Caki2 (cell line): ENCODE data around the gene SLC9A1. TPM values are rescaled to one million over a fixed set of nuclear protein-coding genes. Genes with fewer than 3 reads are reported as not detected.
A peak's percentile ranks its signal among the peaks of the same experiment; 100 is the strongest.
"Not testable (repeated sequence)": the region's sequence is repeated elsewhere in the genome, so short reads cannot be mapped to it uniquely, and the experiment has no call there.

Experiments used
- DNase-seq: peaks from one replicate; pipeline ENCODE4 v3.0.0-alpha.2; 2015; ENCODE audit warnings: low read depth
- in situ Hi-C: cut with HindIII; loops from 2 replicates; pipeline ENCODE4 v1.10.0; 2016; ENCODE audit warnings: low sequenced_read_pairs, low pct_unique_long_range_greater_than_20kb, mixed read lengths
- total RNA-seq: library from RNA; depleted of rRNA; stranded (reverse); fragments of >200 nt; shearing (Covaris generic); gene quantifications from 2 replicates; pipeline ENCODE4 v1.2.3, GENCODE V29; 2014; ENCODE audit warnings: low replicate concordance; rRNA removed

SLC9A1 gene
- total RNA-seq, result 2.9 and 4.3 TPM in 2 replicates

DNA sequence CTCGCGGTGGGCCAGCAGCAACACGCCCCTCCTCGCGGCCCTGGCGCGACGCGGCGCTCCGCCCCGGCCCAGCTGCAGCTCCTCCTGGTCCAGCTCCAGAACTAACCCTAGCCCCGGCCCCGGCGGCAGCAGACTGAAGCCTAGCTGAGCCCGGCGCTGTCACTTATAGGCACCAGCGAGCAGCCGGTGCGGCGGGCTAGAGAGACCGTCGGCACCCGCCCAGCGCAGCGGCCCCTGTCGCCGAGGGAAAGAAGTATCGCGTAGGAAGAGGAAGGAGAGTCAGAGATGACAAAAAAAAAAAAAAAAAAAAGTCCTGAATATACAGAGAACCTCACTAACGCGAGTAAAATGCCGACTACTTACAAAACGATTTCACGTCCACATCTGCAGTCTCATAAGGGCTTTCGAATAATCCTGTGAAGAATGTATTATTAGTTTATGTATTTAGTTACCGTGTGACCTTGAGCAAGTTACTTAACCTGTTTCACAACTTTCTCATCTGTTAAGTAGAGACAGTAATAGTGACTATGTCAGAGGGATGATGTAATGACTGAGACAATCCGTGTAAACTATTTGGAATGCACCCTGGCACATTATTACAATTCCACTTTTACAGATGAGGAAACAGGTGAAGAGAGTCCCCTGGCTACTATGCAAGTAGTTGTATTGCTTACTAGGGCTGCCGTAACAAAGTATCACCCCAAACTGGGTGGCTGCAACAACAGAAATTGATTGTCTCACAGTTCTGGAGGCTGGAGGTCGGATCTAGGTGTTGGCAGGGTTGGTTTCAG is at the start of gene SLC9A1:
Gene SLC9A1 (minus strand): TSS at position 135 of the 791 bp plus-strand sequence. CDS start 791 bp downstream, outside the sequence.
- in situ Hi-C loops, result no loop called here

DNA sequence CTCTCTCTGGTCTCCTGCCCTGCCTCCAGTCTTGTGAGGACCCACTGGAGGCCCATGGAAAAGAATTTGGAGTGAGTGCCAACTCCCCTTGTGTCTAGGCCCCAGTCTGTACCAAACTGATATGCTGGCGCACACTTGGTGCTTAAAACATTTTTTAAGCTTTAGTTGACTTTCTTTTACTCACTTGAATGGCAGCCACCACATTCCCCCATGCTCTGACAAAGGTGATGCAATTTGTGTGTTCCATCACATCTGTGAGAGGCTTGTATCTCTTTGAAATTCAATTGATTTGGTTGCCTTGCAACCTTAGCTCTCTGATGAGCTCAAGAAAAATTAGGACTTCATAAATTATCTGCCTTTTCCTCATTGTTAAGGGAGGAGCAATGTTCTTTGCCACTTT is 49.0 kb upstream of the SLC9A1 start:
- no peak for DNase-seq
- in situ Hi-C loops, result no loop called here

More for the DNA sequence above, at the start of gene SLC9A1:
- peak; percentile 90 for DNase-seq

DNA sequence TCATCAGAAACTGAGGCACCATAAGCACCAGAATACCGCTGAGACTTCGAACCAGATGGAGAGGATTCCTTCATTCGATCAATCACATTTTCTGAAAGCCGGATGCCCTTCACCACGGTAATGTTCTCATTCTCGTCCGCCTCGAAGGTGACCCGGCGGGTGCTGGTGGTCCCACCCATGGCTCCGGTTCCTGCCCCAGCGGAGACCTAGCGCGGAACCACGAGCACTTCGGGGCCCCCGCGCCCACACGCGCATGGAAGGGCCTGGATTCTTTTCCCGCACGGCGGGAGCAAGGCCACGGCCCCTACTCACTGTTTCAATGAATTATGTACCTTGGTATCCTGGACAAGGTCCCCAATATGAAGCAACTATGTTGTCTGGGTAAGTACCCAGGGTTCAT is 46.4 kb upstream of the SLC9A1 start:
- in situ Hi-C loops, result no loop called here
- no peak for DNase-seq

DNA sequence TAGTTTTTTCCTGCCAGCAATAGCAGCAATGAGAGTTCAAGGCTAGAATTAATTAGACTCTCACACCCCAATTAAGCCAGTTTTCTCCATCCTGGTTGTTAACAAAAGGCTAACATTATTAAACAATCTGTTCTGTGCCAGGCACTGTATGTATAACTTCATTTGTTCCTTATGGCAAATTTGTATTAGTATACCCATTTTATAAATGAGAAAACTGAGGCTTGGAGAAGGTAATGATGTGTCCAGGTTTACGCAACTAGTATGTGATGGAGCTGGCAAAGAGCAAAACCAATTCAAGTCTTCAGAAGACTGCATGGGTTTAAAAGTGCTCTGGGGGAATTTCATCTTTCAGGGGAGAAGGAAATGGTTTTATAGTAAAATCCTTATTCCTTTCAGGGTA is 38.3 kb upstream of the SLC9A1 start:
- no peak for DNase-seq
- in situ Hi-C loops, result no loop called here

DNA sequence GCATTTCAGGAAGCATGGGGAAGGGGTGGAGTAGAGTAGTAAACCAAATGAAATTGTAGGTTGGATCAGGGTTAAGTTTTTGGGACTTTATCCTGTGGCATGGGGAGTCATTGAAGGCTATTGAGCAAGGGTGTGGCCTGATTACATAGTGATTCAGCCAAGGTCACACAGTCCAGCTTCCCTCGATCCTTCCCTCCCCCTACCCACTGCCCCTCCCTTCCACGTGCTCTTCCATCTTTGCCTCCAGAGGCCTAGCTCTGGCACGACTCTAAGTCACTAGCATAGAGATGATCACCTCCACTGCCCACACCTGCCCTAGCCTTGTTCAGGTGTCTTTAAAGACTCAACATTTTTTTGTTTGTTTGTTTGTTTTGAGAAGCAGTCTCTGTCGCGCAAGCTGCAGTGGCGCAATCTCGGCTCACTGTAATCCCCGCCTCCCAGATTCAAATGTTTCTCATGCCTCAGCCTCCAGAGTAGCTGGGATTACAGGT is 37.2 kb upstream of the SLC9A1 start:
- in situ Hi-C loops, result no loop called here
- peak; percentile 26 for DNase-seq

DNA sequence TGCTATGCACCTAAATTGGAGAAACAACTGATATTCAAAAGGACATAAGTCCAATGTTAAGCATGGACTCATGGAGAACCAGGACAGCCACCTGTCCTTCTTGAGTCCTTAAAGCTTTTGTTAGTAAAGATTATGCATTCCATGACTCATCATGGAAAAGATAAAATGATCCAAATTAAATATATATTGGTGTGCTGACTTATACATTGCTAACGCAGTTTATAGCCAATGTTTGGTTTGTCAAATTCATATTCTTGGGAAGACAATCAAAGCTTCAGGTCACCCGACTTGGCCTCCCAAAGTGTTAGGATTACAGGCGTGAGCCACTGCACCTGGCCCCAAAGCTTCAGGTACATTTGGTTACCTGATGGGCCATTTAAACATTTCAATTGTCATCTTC is 29.7 kb upstream of the SLC9A1 start:
- DNase-seq, in situ Hi-C loops: not testable (repeated sequence)

DNA sequence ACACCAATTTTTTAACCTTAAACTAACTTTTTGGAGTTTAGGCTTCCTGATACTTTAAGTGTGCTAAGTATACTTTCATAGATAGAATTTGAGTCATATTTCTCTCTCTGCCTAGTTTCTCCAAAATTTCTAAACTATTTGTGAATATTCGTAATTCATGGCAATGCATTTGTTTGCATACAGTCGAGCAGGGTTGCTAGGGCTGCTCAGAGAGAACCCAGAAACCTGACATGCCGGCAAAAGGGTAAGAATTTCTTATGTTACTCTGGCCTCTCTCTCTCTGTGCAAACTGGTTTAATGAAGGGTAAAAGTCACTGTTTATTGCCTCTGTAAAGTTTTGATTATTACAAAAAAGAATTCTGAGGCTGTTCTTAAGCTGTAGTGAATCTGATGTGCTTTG is 25.1 kb upstream of the SLC9A1 start:
- in situ Hi-C loops, result no loop called here
- DNase-seq, result no peak

DNA sequence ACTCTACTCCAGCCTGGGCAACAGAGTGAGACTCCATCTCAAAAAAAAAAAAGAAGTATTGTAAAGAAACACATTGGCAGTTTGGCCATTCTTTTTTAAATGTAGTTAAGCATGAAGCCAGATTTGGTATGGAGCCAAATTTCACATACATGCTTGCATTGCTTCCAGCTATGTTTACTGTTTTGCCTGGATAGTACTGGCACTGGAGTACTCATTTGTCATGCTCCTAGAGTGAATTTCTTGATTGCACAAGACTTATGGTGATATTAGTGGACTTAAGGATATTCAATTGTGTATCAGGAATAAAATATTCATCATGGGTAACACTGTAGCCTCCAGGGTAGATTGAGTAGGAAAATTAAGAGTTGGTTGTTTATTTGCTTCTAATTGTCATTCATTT is 24.5 kb upstream of the SLC9A1 start:
- no peak for DNase-seq
- in situ Hi-C loops, result no loop called here

DNA sequence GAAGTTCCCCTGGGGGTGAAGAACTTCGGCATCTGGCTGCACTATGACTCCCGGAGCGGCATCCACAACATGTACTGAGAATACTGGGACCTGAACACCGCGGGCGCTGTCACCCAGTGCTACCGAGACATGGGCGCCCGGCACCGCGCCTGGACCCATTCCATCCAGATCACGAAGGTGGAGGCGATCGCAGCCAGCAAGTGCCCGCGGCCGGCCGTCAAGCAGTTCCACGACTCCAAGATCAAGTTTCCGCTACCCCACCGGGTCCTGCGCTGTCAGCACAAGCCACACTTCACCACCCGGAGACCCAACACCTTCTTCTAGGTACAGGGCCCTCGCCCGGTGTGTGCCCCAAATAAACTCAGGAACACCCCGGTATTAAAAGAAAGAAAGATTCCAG is 22.0 kb upstream of the SLC9A1 start:
- DNase-seq, result no peak
- in situ Hi-C loops, result no loop called here

DNA sequence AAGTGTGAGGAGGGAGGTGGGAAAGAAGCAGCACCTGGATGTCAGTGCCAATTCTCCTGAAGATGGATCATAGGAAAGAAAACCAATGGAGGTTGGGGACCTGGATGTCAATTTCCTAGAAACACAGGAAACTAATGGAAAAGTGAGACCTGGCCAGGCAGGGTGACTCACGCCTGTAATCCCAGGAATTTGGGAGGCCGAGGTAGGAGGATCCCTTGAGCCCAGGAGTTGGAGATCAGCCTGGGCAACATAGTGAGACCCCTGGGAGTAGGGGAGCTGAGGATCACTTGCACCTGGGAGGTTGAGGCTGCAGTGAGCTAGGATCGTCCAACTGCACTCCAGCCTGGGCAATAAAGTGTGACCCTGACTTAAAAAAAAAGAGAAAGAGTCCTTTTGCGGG is 21.4 kb upstream of the SLC9A1 start:
- in situ Hi-C loops, result no loop called here
- no peak for DNase-seq

DNA sequence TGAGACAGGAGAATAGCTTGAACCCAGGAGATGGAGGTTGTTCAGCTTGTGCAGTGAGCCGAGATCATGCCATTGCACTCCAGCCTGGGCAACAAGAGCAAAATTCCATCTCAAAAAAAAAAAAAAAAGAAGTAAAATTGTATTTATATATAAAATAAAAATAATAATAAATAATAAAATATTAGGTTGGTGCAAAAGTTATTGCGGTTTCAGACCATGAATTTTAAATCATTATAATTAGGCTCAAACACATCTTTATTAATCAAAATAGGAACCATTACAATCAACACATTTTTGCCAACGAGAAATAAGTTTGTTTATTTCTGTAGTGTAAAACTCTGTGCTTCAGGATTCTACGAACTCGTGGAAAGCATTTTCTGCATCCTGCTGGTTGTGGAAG is 18.1 kb upstream of the SLC9A1 start:
- in situ Hi-C loops, result not testable (repeated sequence)

DNA sequence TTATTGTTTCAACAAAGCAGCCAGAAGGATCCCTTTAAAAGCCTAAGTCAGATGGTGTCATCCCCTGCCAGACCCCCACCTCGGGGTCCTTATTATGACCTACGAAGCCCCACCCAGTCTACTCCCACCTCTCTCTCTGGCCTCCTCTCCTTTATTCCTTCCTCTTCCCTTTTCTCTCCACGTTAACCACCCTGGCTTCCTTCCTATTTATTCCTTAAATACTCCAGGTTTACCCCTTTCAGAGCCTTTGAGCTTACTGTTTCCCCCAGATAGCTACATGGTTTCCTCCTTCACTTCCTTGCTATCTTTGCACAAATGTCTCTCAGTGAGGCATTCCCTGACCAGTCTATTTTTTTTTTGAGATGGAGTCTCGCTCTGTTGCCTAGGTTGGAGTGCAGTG is 12.0 kb upstream of the SLC9A1 start:
- DNase-seq, result no peak
- in situ Hi-C loops, result no loop called here

More for the DNA sequence above, 18.1 kb upstream of the SLC9A1 start:
- DNase-seq, result not testable (repeated sequence)

DNA sequence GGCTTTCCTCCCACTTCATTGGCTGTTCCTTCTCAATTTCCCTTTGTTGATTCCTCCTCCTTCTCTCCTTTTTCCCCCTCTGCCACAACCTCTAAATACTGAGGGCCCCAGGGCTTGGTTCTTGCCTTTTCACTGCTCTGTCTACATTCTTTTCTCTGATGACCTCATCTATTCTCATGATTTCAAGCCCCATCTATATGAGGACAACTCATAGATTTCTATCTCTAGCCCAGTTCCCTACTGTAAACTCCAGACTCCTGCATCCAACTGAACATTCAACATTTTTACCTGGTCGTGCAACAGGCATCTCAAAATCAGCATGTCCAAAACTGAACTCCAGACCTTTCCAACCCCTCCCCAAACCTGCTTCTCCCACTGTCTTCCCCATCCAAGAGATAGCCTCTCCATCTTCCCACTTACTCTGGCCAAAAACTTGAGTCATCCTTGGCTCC is 11.5 kb upstream of the SLC9A1 start:
- no peak for DNase-seq
- in situ Hi-C loops, result no loop called here

DNA sequence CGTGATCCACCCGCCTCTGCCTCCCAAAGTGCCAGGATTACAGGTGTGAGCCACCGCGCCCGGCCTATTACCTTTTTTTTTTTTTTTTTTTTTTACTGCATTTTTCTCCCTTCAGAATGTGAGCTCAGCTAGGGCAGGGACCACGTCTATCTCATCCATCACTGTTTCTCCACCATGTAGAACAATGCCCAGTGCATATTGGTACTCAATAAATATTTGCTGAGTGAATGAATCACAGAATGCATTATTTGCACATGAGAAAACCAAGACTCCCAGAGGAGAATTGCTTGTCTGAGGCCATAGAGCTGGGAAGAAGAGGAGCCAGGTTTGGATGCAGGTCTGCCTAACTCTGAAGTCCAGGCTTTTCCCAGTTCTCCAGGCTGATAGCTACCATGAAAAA is 8.2 kb upstream of the SLC9A1 start:
- DNase-seq, result no peak
- in situ Hi-C loops, result no loop called here

DNA sequence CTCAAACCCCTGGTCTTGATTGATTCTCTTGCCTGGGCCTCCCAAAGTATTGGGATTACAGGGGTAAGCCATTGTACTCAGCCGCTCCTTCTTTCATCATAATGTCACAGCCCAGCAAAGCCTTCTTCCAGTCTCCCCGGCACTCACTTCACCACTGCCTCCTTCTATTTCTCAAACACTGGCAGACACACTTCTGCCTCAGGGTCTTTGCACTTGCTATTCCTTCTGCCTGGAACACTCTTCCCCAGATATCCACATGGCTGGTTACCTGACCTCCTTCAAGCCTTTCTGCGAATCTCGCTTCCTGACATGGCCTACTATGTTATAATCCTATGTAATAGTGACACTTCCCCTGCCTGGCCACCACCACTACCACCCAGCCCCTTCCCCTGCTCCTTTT is 7.2 kb upstream of the SLC9A1 start:
- DNase-seq, result no peak
- in situ Hi-C loops, result no loop called here

DNA sequence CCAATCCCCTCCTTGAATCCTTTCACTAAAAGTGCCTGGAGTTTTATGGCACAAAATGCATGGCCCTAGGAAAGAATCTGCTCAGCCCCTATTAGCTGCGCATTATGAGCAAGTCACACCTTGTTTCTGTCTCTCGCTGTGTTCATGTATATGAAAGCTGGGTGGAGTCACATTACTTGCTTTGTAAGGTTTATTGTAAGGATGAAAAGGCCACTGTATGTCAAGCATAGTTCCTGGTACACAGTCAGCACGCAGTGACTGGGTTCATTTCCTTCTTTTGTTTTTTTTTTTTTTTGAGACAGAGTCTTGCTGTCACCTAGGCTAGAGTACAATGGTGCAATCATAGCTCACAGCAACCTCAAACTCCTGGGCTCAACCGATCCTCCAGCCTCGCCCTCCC is 6.7 kb upstream of the SLC9A1 start:
- in situ Hi-C loops, result no loop called here
- peak; percentile 52 for DNase-seq

DNA sequence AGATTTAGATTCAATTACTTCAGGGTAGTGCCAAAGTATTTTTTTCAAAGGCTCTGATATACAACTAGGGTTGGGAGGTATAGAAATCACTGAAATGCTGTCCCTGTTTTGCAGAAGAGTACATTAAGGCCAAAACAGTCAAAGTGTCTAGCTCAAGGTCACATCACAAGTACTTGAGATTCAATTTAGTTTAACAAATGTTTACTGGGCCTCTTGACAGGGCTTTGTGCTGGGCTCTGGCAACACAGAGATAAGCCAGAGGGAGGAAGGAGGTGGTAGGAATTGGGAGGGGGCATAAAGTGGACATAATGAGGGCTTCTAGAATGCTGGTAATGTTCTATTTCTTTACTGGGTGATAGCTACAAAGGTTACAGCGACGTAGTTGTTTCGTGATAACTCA is 2.3 kb upstream of the SLC9A1 start:
- no peak for DNase-seq
- in situ Hi-C loops, result no loop called here

DNA sequence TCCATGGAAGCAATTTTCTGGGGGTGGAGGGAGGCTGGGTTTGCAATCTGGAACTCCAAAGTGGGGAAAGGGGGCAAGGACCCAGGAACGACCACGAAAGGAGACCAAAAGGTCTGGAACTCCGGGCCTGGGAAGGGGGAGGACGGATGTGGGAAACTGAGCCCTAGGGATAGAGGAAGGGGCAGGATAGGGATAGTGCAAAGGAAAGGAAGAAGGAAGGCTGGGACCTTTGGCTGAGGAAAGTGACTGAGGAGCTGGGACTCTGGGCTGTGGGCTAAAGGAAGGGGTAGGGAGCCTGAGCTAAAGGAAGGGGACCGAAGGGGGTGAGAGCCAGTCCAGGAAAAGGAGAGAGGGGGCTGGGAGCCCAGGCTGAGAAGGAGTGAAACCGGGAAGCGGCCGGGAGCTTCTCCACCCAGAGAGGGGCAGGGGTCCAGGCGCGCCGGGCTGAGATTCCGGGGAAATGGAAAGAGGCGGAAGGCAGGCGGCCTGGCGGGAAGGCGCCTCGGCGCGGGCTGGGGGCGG is 395 bp downstream of the SLC9A1 start:
- in situ Hi-C loops, result no loop called here
- DNase-seq, result no peak

DNA sequence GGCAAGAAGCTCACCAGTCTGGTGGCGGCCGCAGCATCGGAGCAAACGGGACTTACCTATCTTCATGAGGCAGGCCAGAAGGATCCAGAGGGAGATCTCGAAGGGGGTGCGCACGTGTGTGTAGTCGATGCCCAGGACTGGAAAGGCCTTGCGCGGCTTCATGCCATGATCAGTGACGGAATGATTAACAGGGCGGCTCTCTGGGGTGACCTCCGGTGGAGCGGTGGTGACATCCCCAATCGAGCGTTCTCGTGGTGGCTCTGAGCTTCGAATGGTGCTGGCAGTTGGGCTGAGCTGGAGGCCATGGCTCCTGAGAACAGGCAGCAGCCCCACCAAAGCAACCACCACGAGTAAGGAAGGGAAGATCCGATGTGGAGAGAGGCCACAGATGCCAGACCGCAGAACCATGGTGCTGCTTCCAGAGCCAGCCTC is 982 bp downstream of the SLC9A1 start:
- in situ Hi-C loops, result no loop called here
- no peak for DNase-seq

DNA sequence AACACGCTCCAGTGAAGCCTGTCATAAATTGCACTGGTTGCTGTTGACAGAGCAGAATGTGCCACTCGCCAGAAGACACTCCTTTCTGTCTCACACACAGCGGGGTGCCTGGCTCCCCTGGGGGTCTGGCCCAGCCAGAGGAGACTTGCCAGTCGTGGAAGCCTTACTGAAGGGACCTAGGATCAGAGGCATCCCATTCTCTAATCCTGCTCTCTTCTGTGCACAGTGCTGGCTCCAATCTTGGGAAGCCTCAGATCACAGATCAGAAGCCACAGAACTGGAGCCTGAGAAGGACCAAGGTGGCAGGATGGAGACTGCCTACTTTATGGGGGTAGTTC is 1.4 kb downstream of the SLC9A1 start:
- in situ Hi-C loops, result no loop called here
- DNase-seq, result no peak
